Measurements from ENCODE around the gene ARRB2.
A peak's percentile ranks its signal among the peaks of the same experiment; 100 is the strongest.

Gene ARRB2

DNA sequence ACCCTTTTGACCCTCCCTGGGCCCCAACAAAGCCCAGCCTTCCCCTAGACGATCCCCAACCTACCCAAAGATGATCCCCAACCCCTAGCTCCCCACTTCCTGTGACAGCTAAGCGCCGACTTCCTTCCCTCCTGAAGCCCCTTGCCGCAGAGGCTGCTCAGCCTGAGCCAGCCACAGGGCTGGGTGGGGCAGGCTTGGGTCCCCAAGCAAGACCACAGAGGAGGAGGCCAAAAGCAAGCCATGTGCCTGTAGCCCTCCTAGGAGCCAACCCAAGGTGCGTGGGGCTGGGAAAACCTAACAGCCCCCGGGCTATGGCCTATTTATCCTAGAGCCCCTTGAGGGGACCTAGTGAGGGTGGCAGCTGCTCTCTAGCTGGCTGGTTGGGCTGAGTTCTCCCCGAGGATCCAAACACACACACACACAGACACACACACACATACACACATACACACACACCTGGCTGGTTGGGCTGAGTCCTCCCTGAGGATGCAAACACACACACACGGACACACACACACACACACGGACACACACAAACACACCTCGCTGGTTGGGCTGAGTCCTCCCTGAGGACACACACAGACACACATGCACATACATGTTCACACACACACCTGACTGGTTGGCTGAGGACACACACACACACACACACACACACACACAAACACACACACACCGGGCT lies 4.8 kb downstream of the ARRB2 start:
- Mint-ChIP-seq H3K4me1 (no peaks in the 10 kb centered on the region), H3K36me3 (ENCODE audit: low read depth) (peaks cover 13% of the 10 kb centered on the region), H3K4me3 (no peak overlapping the region), H3K27me3 (ENCODE audit: low read depth) (no peaks in the 10 kb centered on the region), H3K27ac (no peak overlapping the region), H3K9me3 (no peaks in the 10 kb centered on the region)
- TF ChIP-seq, protein P1, sequence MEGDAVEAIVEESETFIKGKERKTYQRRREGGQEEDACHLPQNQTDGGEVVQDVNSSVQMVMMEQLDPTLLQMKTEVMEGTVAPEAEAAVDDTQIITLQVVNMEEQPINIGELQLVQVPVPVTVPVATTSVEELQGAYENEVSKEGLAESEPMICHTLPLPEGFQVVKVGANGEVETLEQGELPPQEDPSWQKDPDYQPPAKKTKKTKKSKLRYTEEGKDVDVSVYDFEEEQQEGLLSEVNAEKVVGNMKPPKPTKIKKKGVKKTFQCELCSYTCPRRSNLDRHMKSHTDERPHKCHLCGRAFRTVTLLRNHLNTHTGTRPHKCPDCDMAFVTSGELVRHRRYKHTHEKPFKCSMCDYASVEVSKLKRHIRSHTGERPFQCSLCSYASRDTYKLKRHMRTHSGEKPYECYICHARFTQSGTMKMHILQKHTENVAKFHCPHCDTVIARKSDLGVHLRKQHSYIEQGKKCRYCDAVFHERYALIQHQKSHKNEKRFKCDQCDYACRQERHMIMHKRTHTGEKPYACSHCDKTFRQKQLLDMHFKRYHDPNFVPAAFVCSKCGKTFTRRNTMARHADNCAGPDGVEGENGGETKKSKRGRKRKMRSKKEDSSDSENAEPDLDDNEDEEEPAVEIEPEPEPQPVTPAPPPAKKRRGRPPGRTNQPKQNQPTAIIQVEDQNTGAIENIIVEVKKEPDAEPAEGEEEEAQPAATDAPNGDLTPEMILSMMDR (IDR thresholded peaks at IDR 0.05; ENCODE audit: unreplicated experiment in 3 of 3), result no peak

DNA sequence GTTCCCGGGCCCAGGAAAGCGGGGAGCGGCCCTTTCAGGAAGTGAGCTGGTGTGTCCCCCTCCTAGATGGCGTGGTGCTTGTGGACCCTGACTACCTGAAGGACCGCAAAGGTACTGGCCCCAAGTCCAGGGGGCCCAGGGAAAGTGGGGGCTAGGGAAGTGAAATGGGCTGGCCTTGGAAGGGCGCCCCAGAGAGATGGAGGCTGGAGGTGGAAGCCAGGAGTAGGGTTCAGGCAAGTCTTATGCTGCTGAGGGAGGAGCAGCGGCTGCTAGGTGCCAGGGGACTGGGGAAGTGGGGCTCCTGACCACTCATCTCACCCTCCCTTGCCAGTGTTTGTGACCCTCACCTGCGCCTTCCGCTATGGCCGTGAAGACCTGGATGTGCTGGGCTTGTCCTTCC lies 5.6 kb downstream of the ARRB2 start:
- Mint-ChIP-seq H3K4me1 (peaks cover under 1% of the 10 kb centered on the region), H3K27me3 (ENCODE audit: low read depth) (no peaks in the 10 kb centered on the region), H3K4me3 (no peak overlapping the region), H3K9me3 (no peaks in the 10 kb centered on the region), H3K36me3 (ENCODE audit: low read depth) (peaks cover 14% of the 10 kb centered on the region), H3K27ac (no peak overlapping the region)
- TF ChIP-seq, protein P1 (IDR thresholded peaks at IDR 0.05; ENCODE audit: unreplicated experiment in 3 of 3), result no peak

DNA sequence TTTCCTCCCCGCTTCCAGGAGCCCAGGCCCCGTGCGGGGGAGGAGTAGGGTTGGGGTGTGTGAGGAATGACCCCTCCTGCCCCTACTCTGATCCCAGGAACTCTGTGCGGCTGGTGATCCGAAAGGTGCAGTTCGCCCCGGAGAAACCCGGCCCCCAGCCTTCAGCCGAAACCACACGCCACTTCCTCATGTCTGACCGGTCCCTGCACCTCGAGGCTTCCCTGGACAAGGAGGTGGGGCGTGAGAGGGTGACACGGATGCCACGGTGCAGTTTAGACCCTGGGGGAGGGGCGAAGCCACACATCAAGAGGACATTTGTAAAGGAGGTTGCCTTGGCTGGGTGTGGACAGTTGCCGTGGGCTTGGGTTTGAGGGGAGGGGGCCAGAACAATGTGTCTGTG lies 7.4 kb downstream of the ARRB2 start:
- no peak overlapping the region for H3K27ac Mint-ChIP-seq
- peaks cover 16% of the 10 kb centered on the region for H3K36me3 Mint-ChIP-seq (ENCODE audit: low read depth)
- H3K4me1 Mint-ChIP-seq, result peaks cover 11% of the 10 kb centered on the region
- no peaks in the 10 kb centered on the region for H3K27me3 Mint-ChIP-seq (ENCODE audit: low read depth)
- H3K4me3 Mint-ChIP-seq, result no peak overlapping the region
- TF ChIP-seq, protein P1 (IDR thresholded peaks at IDR 0.05; ENCODE audit: unreplicated experiment in 3 of 3), result no peak
- no peaks in the 10 kb centered on the region for H3K9me3 Mint-ChIP-seq

DNA sequence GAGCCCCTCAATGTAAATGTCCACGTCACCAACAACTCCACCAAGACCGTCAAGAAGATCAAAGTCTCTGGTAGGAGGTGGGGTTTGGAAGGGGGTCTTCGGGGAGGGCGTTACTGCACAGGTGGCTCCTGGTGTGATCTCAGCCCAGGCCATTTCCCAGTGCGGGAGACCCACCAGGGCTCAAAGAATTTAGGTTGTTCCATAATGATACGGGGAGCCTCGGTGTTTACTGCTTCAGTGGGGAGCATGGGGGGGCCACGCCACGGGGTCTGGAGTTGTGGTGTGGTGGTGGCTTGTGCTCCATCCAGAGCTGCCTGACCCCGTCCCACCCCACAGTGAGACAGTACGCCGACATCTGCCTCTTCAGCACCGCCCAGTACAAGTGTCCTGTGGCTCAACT lies 7.8 kb downstream of the ARRB2 start:
- Mint-ChIP-seq H3K36me3 (ENCODE audit: low read depth) (peaks cover 16% of the 10 kb centered on the region), H3K27me3 (ENCODE audit: low read depth) (no peaks in the 10 kb centered on the region), H3K27ac (no peak overlapping the region), H3K9me3 (no peaks in the 10 kb centered on the region), H3K4me1 (peaks cover 11% of the 10 kb centered on the region), H3K4me3 (no peak overlapping the region)
- TF ChIP-seq, protein P1 (IDR thresholded peaks at IDR 0.05; ENCODE audit: unreplicated experiment in 3 of 3), result no peak

DNA sequence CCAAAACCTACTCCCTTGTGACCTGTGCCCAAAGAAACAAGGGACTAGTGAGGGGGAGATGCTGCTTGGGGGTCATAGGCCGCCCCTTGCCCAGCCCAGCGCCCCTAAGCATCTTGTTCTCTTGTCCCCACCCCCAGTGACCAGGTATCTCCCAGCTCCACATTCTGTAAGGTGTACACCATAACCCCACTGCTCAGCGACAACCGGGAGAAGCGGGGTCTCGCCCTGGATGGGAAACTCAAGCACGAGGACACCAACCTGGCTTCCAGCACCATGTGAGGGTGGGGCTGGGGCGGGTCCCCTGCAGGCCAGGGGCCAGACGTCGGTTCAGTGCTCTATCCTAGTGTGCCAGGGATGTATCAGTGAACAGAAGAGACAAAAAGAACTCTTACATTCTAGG lies 8.7 kb downstream of the ARRB2 start:
- TF ChIP-seq, protein P1 (IDR thresholded peaks at IDR 0.05; ENCODE audit: unreplicated experiment in 3 of 3), result no peak
- Mint-ChIP-seq H3K9me3 (no peaks in the 10 kb centered on the region), H3K4me1 (peaks cover 11% of the 10 kb centered on the region), H3K27me3 (ENCODE audit: low read depth) (no peaks in the 10 kb centered on the region), H3K4me3 (no peak overlapping the region), H3K36me3 (ENCODE audit: low read depth) (peaks cover 16% of the 10 kb centered on the region), H3K27ac (peak overlapping the region in 2 of 3 experiments; percentile 36 to 51)

DNA sequence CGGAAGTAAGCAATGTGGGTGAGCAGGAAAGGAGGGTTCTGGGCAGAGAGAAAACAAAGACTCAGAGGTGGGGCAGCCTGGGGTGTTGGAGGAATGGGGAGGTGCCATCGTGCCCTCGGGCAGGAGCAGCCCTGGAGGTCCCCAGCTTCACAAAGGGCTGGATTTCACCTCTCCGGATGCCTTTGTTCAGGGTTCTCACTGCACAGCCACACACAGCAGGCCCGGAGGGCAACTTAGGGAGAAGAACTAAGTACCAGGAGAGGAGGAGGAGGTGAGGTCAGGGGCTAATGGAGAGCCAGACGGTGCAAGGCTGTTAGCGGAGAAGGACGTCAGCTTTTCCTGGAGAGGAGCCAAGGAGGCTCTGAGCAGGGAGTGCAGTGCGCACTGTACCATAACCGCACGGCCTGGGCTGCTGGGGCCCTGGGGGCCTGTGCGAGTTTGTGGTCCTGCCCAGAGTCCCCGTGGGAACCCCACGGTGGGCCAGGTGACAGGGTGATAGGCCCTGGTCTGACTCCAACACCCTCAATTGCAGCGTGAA lies 9.3 kb downstream of the ARRB2 start:
- Mint-ChIP-seq H3K36me3 (ENCODE audit: low read depth) (peaks cover 16% of the 10 kb centered on the region), H3K27me3 (ENCODE audit: low read depth) (no peaks in the 10 kb centered on the region), H3K4me1 (peaks cover 11% of the 10 kb centered on the region), H3K4me3 (no peak overlapping the region), H3K27ac (peak overlapping the region in 2 of 3 experiments; percentile 36 to 51), H3K9me3 (no peaks in the 10 kb centered on the region)
- TF ChIP-seq, protein P1 (IDR thresholded peaks at IDR 0.05; ENCODE audit: unreplicated experiment in 3 of 3), result no peak
